Mesenchymal stem cell (in vitro differentiated cells and primary cell): ENCODE data around the gene TARBP1.

ENCODE experiments used
- DNase-seq: peaks from one replicate; pipeline ENCODE4 v3.0.0-alpha.2; 2013
- H2AFZ ChIP-seq: one replicate; pipeline ENCODE4 v1.6.1; 2013; ENCODE audit warnings: low read depth, mild to moderate bottlenecking, control low read depth, inconsistent platforms, low read length, moderate library complexity
- H2AK5ac ChIP-seq: 2 replicates; pipeline ENCODE4 v1.6.1; 2013; ENCODE audit warnings: low read length, moderate library complexity, mild to moderate bottlenecking, inconsistent platforms; ENCODE audit not compliant: severe bottlenecking
- H2BK120ac ChIP-seq: one replicate; pipeline ENCODE4 v1.6.1; 2013; ENCODE audit warnings: low read depth, mild to moderate bottlenecking, inconsistent platforms, low read length, moderate library complexity
- H2BK12ac ChIP-seq, 2 experiments: one replicate each; pipeline ENCODE4 v1.6.1; 2013; ENCODE audit warnings: inconsistent platforms in 2 of 2, low read length in 2 of 2, mild to moderate bottlenecking in 2 of 2, moderate library complexity in 2 of 2, control low read depth in 1 of 2
- H2BK15ac ChIP-seq: one replicate; pipeline ENCODE4 v1.6.1; 2013; ENCODE audit warnings: mild to moderate bottlenecking, low read depth, inconsistent platforms; ENCODE audit not compliant: poor library complexity, severe bottlenecking
- H2BK5ac ChIP-seq: 2 replicates; pipeline ENCODE4 v1.6.1; 2013; ENCODE audit warnings: low read depth, mild to moderate bottlenecking, low read length, control low read depth, inconsistent platforms; ENCODE audit not compliant: poor library complexity, severe bottlenecking
- H3K14ac ChIP-seq, 2 experiments: one replicate each; pipeline ENCODE4 v1.6.1; 2013; ENCODE audit warnings: inconsistent platforms in 2 of 2, low read length in 2 of 2, control low read depth in 1 of 2, mild to moderate bottlenecking in 1 of 2, moderate library complexity in 1 of 2
- H3K18ac ChIP-seq, 2 experiments: one replicate each; pipeline ENCODE4 v1.6.1; 2013; ENCODE audit warnings: inconsistent platforms in 2 of 2, low read length in 2 of 2, control low read depth in 1 of 2, low read depth in 1 of 2, mild to moderate bottlenecking in 1 of 2
- H3K23ac ChIP-seq, 2 experiments: one replicate each; pipeline ENCODE4 v1.6.1; 2013; ENCODE audit warnings: inconsistent platforms in 2 of 2, low read length in 2 of 2, mild to moderate bottlenecking in 2 of 2, moderate library complexity in 2 of 2, control low read depth in 1 of 2
- H3K27ac ChIP-seq: 2 replicates; pipeline ENCODE4 v1.5.1; 2013; ENCODE audit warnings: mild to moderate bottlenecking, moderate library complexity, low read length, control low read depth, inconsistent platforms; ENCODE audit not compliant: poor library complexity, severe bottlenecking
- H3K27me3 ChIP-seq, 2 experiments: 2 replicates each; pipeline versions ENCODE4 v1.6.1 to v1.7.0; 2013; ENCODE audit warnings: low read length in 2 of 2, mild to moderate bottlenecking in 2 of 2, moderate library complexity in 2 of 2, control low read depth in 1 of 2, inconsistent platforms in 1 of 2; ENCODE audit not compliant: control insufficient read depth in 1 of 2, insufficient read depth in 1 of 2
- H3K36me3 ChIP-seq, 2 experiments: 2 replicates each; pipeline versions ENCODE4 v1.6.1 to v1.7.0; 2013; ENCODE audit warnings: low read length in 2 of 2, control low read depth in 1 of 2, inconsistent platforms in 1 of 2, low read depth in 1 of 2, mild to moderate bottlenecking in 1 of 2; ENCODE audit not compliant: insufficient read depth in 2 of 2, control insufficient read depth in 1 of 2
- H3K4ac ChIP-seq, 2 experiments: one replicate each; pipeline ENCODE4 v1.6.1; 2013; ENCODE audit warnings: inconsistent platforms in 2 of 2, low read length in 2 of 2, mild to moderate bottlenecking in 2 of 2, moderate library complexity in 2 of 2, control low read depth in 1 of 2, low read depth in 1 of 2
- H3K4me1 ChIP-seq: 2 replicates; pipeline ENCODE4 v1.6.1; 2013; ENCODE audit warnings: low read depth, low read length, control low read depth; ENCODE audit not compliant: control insufficient read depth, insufficient read depth
- H3K4me2 ChIP-seq: 2 replicates; pipeline ENCODE4 v1.6.1; 2013; ENCODE audit warnings: low read length, mild to moderate bottlenecking, inconsistent platforms; ENCODE audit not compliant: poor library complexity, severe bottlenecking
- H3K4me3 ChIP-seq, 2 experiments: 2 replicates each; pipeline versions ENCODE4 v1.5.1 to v1.7.0; 2013; ENCODE audit warnings: low read length in 2 of 2, mild to moderate bottlenecking in 2 of 2, control low read depth in 1 of 2, low read depth in 1 of 2; ENCODE audit not compliant: insufficient read depth in 1 of 2
- H3K79me1 ChIP-seq: replicated peaks from 2 replicates; pipeline ENCODE4 v1.6.1; 2013; ENCODE audit warnings: mild to moderate bottlenecking, control low read depth, low read length, inconsistent platforms; ENCODE audit not compliant: poor library complexity, severe bottlenecking
- H3K9ac ChIP-seq: 2 replicates; pipeline ENCODE4 v1.7.0; 2013; ENCODE audit warnings: mild to moderate bottlenecking, low read length, moderate library complexity
- H3K9me3 ChIP-seq: 2 replicates; pipeline ENCODE4 v1.7.0; 2013; ENCODE audit warnings: mild to moderate bottlenecking, low read length; ENCODE audit not compliant: control insufficient read depth
- H4K8ac ChIP-seq: one replicate; pipeline ENCODE4 v1.6.1; 2013; ENCODE audit warnings: inconsistent platforms, mild to moderate bottlenecking, low read length, moderate library complexity
- H4K91ac ChIP-seq: one replicate; pipeline ENCODE4 v1.6.1; 2013; ENCODE audit warnings: mild to moderate bottlenecking, low read length, inconsistent platforms
- WGBS: methylation state at CpG from one replicate; pipeline ENCODE4 v1.1.7; 2013; ENCODE audit warnings: mixed read lengths; 5-methylcytosine and 5-hydroxymethylcytosine counted together

TARBP1 gene

GRCh38 chr1:234526922-234527321 is 47.9 kb upstream of the TARBP1 start:
- Histone ChIP-seq H3K4ac (no peak overlapping the region), H2AK5ac (no peak overlapping the region), H2AFZ (no peak overlapping the region), H3K14ac (no peak overlapping the region), H4K8ac (no peak overlapping the region), H3K79me1 (no peaks in the 10 kb centered on the region), H2BK120ac (no peak overlapping the region), H3K23ac (no peak overlapping the region), H3K4me2 (no peak overlapping the region), H3K27ac (no peak overlapping the region), H3K9me3 (no peaks in the 10 kb centered on the region), H2BK5ac (no peak overlapping the region), H3K36me3 (no peaks in the 10 kb centered on the region), H4K91ac (no peak overlapping the region), H2BK12ac (no peak overlapping the region), H3K18ac (no peak overlapping the region), H3K4me1 (peaks cover 5% of the 10 kb centered on the region), H3K4me3 (no peak overlapping the region), H3K27me3 (no peaks in the 10 kb centered on the region), H3K9ac (no peak overlapping the region), H2BK15ac (no peak overlapping the region)
- WGBS, result 91% methylated on average over 1 of the region's 3 CpGs
- DNase-seq, result no peak

- no peak overlapping the region for H3K27ac ChIP-seq
- H2AFZ ChIP-seq, result no peak overlapping the region
- no peak overlapping the region for H3K4me3 ChIP-seq
- no peaks in the 10 kb centered on the region for H3K9me3 ChIP-seq
- no peak for DNase-seq
- H4K91ac ChIP-seq, result no peak overlapping the region
- no peak overlapping the region for H3K4me2 ChIP-seq
- no peak overlapping the region for H2BK15ac ChIP-seq
- no peak overlapping the region for H2BK5ac ChIP-seq
- peak overlapping the region; percentile 65 for H2BK120ac ChIP-seq
- no peaks in the 10 kb centered on the region for H3K36me3 ChIP-seq
- H3K9ac ChIP-seq, result no peak overlapping the region
- H3K18ac ChIP-seq, result no peak overlapping the region
- H2AK5ac ChIP-seq, result peak overlapping the region; percentile 83
- H3K27me3 ChIP-seq, result no peaks in the 10 kb centered on the region
- H3K79me1 ChIP-seq, result no peaks in the 10 kb centered on the region
- H3K23ac ChIP-seq, result no peak overlapping the region
- peak overlapping the region; percentile 75 for H2BK12ac ChIP-seq
- H3K14ac ChIP-seq, result no peak overlapping the region
- H4K8ac ChIP-seq, result no peak overlapping the region
- 97% methylated on average over 5 of the region's 5 CpGs for WGBS
- peaks cover 5% of the 10 kb centered on the region for H3K4me1 ChIP-seq
- H3K4ac ChIP-seq, result peak overlapping the region in 1 of 2 experiments; percentile 28
These were observed 46.3 kb upstream of the TARBP1 start for GRCh38 chr1:234525099-234525799.

- no peaks in the 10 kb centered on the region for H3K36me3 ChIP-seq
- no peaks in the 10 kb centered on the region for H3K9me3 ChIP-seq
- H2BK5ac ChIP-seq, result no peak overlapping the region
- H2AK5ac ChIP-seq, result no peak overlapping the region
- H3K23ac ChIP-seq, result no peak overlapping the region
- H2BK12ac ChIP-seq, result peak overlapping the region in 1 of 2 experiments; percentile 90
- H3K9ac ChIP-seq, result no peak overlapping the region
- peak overlapping the region in 1 of 2 experiments; percentile 75 for H3K18ac ChIP-seq
- WGBS, result 94% methylated on average over 5 of the region's 5 CpGs
- H3K14ac ChIP-seq, result peak overlapping the region in 1 of 2 experiments; percentile 73
- H4K8ac ChIP-seq, result no peak overlapping the region
- H2BK120ac ChIP-seq, result no peak overlapping the region
- no peak overlapping the region for H3K27ac ChIP-seq
- H2AFZ ChIP-seq, result no peak overlapping the region
- no peak overlapping the region for H3K4me3 ChIP-seq
- no peaks in the 10 kb centered on the region for H3K79me1 ChIP-seq
- no peaks in the 10 kb centered on the region for H3K27me3 ChIP-seq
- no peak for DNase-seq
- no peak overlapping the region for H3K4ac ChIP-seq
- H2BK15ac ChIP-seq, result peak overlapping the region; percentile 26
- peaks cover 10% of the 10 kb centered on the region for H3K4me1 ChIP-seq
- peak overlapping the region; percentile 74 for H4K91ac ChIP-seq
- H3K4me2 ChIP-seq, result no peak overlapping the region
These were observed 42.9 kb upstream of the TARBP1 start for GRCh38 chr1:234521836-234522235.

- no peak overlapping the region for H3K4me2 ChIP-seq
- H3K27ac ChIP-seq, result no peak overlapping the region
- H2BK5ac ChIP-seq, result no peak overlapping the region
- H3K4me3 ChIP-seq, result no peak overlapping the region
- no peak overlapping the region for H4K8ac ChIP-seq
- H3K18ac ChIP-seq, result no peak overlapping the region
- H3K14ac ChIP-seq, result peak overlapping the region in 1 of 2 experiments; percentile 73
- no peak overlapping the region for H2BK120ac ChIP-seq
- H3K27me3 ChIP-seq, result no peaks in the 10 kb centered on the region
- no peak overlapping the region for H2AFZ ChIP-seq
- peak overlapping the region in 1 of 2 experiments; percentile 90 for H2BK12ac ChIP-seq
- peaks cover 10% of the 10 kb centered on the region for H3K4me1 ChIP-seq
- peak overlapping the region; percentile 74 for H4K91ac ChIP-seq
- peak overlapping the region; percentile 64 for H2AK5ac ChIP-seq
- H3K23ac ChIP-seq, result no peak overlapping the region
- H3K9ac ChIP-seq, result no peak overlapping the region
- no peaks in the 10 kb centered on the region for H3K9me3 ChIP-seq
- peak overlapping the region in 1 of 2 experiments; percentile 55 for H3K4ac ChIP-seq
- no peaks in the 10 kb centered on the region for H3K79me1 ChIP-seq
- H3K36me3 ChIP-seq, result no peaks in the 10 kb centered on the region
- no peak for DNase-seq
- peak overlapping the region; percentile 26 for H2BK15ac ChIP-seq
- 100% methylated on average over 4 of the region's 6 CpGs for WGBS
These were observed 42.2 kb upstream of the TARBP1 start for GRCh38 chr1:234520908-234521817.
